RWPE1 (cell line): Measurements from ENCODE around the gene SPDYE16.
"Not testable (repeated sequence)": the region's sequence is repeated elsewhere in the genome, so short reads cannot be mapped to it uniquely, and the experiment has no call there.

Experiments used
- CTCF ChIA-PET: fragments of 350-600 bp; sonication (Branson Sonifier 250); formaldehyde crosslinking; extraction: SDS; loops from one replicate; lab custom pipeline; 2021; lab: Yijun Ruan, JAX
- POLR2A ChIA-PET: fragments of 400-600 bp; formaldehyde crosslinking; extraction: SDS; loops from one replicate; lab custom pipeline; 2020; ENCODE audit warnings: antibody characterized with exemption; ENCODE audit not compliant: low non-redundant PET; lab: Yijun Ruan, JAX
- DNase-seq: peaks from one replicate; pipeline ENCODE4 v3.0.0; 2012; ENCODE audit warnings: low spot score
- H3K27ac ChIP-seq: fragments of 450-650 bp; 2 replicates; pipeline ENCODE4 v1.5.1; 2017
- CTCF ChIP-seq: fragments of 450-650 bp; conservative IDR thresholded peaks from 2 replicates; pipeline ENCODE4 v1.5.1; 2017; ENCODE audit warnings: low read depth, mild to moderate bottlenecking

SPDYE16 gene

DNA sequence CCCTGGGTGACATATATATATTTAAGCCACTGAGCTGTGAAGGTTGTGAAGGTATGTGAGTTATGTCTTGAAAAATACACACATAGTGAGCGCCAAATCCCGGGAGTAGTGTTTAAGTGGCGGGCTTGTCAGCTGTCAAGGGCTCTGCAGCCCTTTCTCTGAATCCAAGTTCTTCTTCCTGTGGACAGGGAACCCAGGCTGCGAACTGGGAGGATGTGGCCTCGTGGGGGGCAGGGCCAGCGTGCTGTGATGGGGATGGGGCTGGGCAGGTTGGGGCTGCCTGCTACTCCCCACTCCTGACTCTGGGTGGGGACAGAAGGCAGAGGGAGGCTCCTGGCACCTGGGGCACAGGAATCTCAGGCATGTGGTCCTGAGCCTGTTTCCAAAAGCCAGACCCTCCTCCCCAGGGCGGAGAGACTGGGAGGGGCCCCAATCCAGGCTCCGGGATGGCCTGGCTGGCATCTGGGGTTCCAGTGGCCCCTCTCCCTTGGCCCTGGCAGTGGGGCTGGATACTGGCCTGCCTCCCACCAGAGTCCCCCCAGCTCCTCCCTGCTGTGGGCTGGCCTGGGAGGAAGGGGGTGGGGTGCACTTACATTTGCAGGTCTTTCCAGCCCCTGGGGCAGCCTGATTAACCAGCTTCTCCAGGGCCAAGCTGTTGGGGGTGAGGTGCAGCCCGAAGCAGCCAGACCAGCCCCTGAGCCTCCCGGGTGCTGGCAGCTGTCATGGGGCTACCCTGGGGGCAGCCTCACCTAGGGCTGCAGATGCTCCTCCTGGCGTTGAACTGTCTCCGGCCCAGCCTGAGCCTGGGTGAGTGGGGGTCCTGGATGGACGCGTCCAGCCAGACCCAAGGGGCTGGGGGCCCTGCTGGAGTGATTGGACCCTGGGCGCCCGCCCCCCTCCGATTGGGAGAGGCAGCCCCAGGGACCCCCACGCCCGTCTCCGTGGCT is 32.9 kb downstream of the SPDYE16 start, which contains the start of gene UPK3B:
UPK3B (plus strand) TSS at position 622 of the 947 bp plus-strand sequence; CDS start at position 723, 101 bp downstream.
- peak; percentile 60 for DNase-seq
- no peak; the same call in 1 of the 2 replicates for TF ChIP-seq CTCF
- peak within 1 kb of the TSS; percentile 88 for H3K27ac ChIP-seq
- CTCF ChIA-PET: no interaction called here
- POLR2A ChIA-PET: no interaction called here

GRCh38 chr7:76507723-76508406 is 35.2 kb downstream of the SPDYE16 start:
- TF ChIP-seq CTCF: no peak
- H3K27ac ChIP-seq: peak overlapping the region; percentile 88; the same call in 1 of the 2 replicates
- CTCF ChIA-PET: no interaction called here
- POLR2A ChIA-PET: no interaction called here
- DNase-seq: no peak

DNA sequence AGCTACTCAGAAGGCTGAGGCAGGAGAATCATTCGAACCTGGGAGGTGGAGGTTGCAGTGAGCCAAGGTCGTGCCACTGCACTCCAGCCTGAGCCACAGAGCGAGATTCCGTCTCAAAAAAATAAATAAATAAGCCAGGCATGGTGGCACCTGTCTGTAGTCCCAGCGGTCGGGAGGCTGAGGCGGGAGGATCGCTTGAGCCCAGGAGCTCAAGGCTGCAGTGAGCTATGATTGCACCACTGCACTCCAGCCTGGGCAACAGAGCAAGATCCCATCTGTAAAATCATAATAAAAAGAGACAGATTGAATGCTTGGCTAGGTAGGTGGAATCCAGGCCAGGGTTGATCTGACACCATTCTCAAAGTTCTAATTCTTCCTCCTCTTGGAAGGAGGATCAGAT is 36.5 kb downstream of the SPDYE16 start:
- POLR2A ChIA-PET, DNase-seq, CTCF ChIA-PET: not testable (repeated sequence)
- H3K27ac ChIP-seq: peak overlapping the region; percentile 67

- POLR2A ChIA-PET: no interaction called here
- no peak for TF ChIP-seq CTCF
- DNase-seq: no peak
- CTCF ChIA-PET: no interaction called here
- peak overlapping the region; percentile 67 for H3K27ac ChIP-seq
Measured at GRCh38 chr7:76506081-76506440, 37.0 kb downstream of the SPDYE16 start.

GRCh38 chr7:76505168-76506080 is 37.7 kb downstream of the SPDYE16 start:
- ChIA-PET POLR2A (interaction anchor here (0.6 kb wide), 1 partner anchor 82 kb away, joined by 4 read pairs; no protein-coding TSS in a partner anchor), CTCF (no interaction called here)
- TF ChIP-seq CTCF: no peak
- peak overlapping the region; percentile 67 for H3K27ac ChIP-seq
- DNase-seq: no peak

DNA sequence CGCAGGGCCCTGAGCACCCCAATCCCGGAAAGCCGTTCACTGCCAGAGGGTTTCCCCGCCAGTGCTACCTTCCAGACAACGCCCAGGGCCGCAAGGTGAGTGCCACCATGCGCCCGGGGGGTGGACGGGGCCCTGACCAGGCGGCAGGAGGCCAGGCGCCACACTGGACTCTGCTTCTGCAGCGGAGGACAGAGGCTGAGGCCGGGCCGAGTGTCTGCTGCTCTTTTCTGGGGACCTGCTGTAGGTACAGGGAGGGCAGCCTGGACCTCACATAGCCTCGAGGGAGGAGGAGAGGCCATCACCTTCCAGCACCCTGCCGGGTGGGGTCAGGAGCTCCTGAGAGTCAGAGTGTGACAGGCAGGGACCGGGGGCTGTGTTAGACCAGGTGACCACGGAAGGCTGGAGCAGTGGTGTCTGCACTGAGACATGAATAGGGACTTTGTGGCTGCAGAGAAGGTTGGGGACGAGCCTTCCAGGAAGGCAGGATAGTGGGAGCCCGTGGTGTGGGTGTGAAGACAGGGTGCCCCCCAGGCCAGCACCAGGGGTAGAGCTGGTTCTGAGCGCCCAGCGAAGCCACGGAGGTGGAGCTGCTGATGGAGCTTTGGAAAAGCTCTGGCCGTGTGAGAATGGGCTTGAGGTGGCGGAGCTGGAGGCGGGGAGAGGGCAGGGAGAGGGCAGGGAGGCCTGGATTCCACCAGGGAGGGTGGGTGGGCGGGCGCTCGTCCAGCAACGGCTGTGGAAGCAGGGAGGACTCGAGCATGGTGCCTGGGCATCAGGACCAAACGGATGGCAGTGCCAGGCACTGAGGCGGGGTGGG is 38.5 kb downstream of the SPDYE16 start:
- H3K27ac ChIP-seq: peak overlapping the region; percentile 67
- POLR2A ChIA-PET: interaction anchor here (0.6 kb wide), 1 partner anchor 81 kb away, joined by 4 read pairs; no protein-coding TSS in a partner anchor
- CTCF ChIA-PET, DNase-seq: not testable (repeated sequence)

GRCh38 chr7:76503244-76503643 is 39.9 kb downstream of the SPDYE16 start:
- POLR2A ChIA-PET, H3K27ac ChIP-seq, CTCF ChIA-PET, DNase-seq: not testable (repeated sequence)

- POLR2A ChIA-PET, H3K27ac ChIP-seq, CTCF ChIA-PET, DNase-seq: not testable (repeated sequence)
Measured at GRCh38 chr7:76502836-76503235, 40.3 kb downstream of the SPDYE16 start.

DNA sequence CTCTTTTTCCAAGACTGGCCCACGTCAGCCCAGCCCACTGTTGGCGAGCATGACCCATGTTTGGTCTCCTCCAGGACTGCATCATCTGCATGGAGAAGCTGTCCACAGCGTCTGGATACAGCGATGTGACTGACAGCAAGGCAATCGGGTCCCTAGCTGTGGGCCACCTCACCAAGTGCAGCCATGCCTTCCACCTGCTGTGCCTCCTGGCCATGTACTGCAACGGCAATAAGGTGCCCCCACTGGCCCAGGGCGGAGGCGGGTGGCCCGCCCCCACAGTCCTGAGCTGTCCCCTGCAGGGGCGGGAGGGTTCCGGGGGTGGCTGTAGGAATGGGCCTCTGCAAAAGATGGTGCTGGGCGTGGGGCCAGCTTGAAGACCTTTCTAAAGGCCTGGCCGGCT is 40.9 kb downstream of the SPDYE16 start:
- H3K27ac ChIP-seq, POLR2A ChIA-PET, CTCF ChIA-PET, DNase-seq: not testable (repeated sequence)

DNA sequence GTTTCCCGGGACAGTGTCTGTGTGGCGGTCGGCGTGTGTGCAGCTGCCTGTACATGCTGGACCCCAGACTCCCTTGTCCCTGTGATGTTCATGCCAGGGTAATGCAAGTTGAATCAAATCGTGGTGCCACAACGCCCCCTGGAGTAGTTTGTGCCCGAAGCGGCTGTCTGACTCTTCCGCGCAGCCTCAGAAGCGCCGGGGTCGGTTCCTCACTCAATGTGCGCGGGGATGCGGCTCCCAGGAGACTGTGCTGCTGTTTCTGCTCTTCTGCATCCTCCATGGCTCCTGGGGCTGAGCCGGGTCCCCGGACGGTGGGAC is 43.2 kb downstream of the SPDYE16 start:
- DNase-seq, CTCF ChIA-PET, H3K27ac ChIP-seq, POLR2A ChIA-PET: not testable (repeated sequence)
